Measurements from ENCODE around the gene ADAMTS19. TPM values are rescaled to one million over a fixed set of nuclear protein-coding genes. Genes with fewer than 3 reads are reported as not detected.

The ADAMTS19 gene
- total and polyA plus RNA-seq, 2 of the 8 experiments (the other 6 are each of a cell fraction or from before 2014, with no cell fraction given) = 17.3 to 28.8 TPM

DNA sequence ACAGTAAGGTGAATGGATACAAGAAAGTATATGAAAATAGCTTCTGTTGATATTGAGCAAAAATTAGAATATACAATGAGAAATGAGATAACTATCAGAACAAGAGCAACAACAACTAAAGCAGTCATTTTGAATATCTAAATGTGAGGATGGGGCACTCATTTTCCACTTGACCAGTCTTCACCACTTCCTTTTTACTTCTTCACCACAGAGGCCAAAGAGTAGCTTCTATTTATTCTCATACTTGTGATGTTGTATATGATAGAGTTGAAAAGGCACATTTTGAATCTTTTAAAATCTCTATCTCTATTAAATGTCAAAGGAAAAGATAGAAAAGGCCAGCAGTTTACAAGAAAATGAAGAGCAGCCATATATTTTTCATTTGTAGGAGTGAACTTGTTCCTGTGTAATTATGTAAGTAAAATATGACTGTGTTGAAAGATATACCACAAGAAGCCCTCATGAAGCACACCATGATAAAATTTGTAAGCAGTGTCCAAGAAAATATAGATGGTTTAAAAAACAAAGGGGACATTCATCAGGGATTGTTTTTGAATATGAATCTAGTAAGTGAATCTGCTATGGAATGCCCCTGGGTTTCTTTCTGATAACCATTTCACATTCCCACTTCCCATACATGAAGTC lies 39.2 kb downstream of the ADAMTS19 start:
- H3K79me2 ChIP-seq (ENCODE audit: control insufficient read depth in 1 of 2, insufficient read depth in 2 of 2, low read length in 2 of 2) = peaks cover 0 to 24% of the 10 kb centered on the region in 2 experiments; a peak in 1 of 4 replicates
- H2AFZ ChIP-seq (ENCODE audit: low read length) = no peak overlapping the region
- H3K4me3 ChIP-seq (ENCODE audit: extremely low read depth in 1 of 4, insufficient read depth in 2 of 4, low read depth in 3 of 4, low read length in 4 of 4) = no peak overlapping the region
- no peak overlapping the region for H4K8ac ChIP-seq (ENCODE audit: extremely low read depth, insufficient read depth, low read length)
- H2BK120ac ChIP-seq (replicated peaks; ENCODE audit: low read depth, low read length) = no peak overlapping the region
- H3K9ac ChIP-seq (replicated peaks in 1 of 4; ENCODE audit: extremely low read depth in 1 of 4, low read depth in 3 of 4, low read length in 3 of 4) = no peak overlapping the region
- no peak overlapping the region for H4K5ac ChIP-seq (ENCODE audit: insufficient read length, low read depth, low read length)
- DNase-seq (ENCODE audit: low read depth in 1 of 2, low spot score in 2 of 2) = no peak
- H2AK5ac ChIP-seq (ENCODE audit: low read depth, low read length) = no peak overlapping the region
- H3K79me1 ChIP-seq (ENCODE audit: low read depth, low read length) = no peaks in the 10 kb centered on the region
- no peaks in the 10 kb centered on the region for H3K23me2 ChIP-seq (ENCODE audit: low read depth, low read length)
- H2BK20ac ChIP-seq (ENCODE audit: low read length) = no peak overlapping the region
- no peak overlapping the region for H2BK15ac ChIP-seq (ENCODE audit: low read length)
- no peak overlapping the region for H3K27ac ChIP-seq (ENCODE audit: low read depth, low read length)
- ChIA-PET POLR2A (ENCODE audit: partially characterized antibody) (no interaction called here), CTCF (ENCODE audit: partially characterized antibody) (no interaction called here)
- no peak overlapping the region for H3K14ac ChIP-seq (ENCODE audit: insufficient read length)
- no peaks in the 10 kb centered on the region for H3K9me3 ChIP-seq (ENCODE audit: insufficient read depth in 2 of 2, low read depth in 1 of 2, low read length in 1 of 2)
- H3K4ac ChIP-seq (replicated peaks; ENCODE audit: insufficient read length, low read depth, low read length) = no peak overlapping the region
- peaks cover 0 to 2% of the 10 kb centered on the region in 2 experiments for H4K20me1 ChIP-seq (replicated peaks in 1 of 2; ENCODE audit: control insufficient read depth in 1 of 2, insufficient read depth in 2 of 2, low read length in 2 of 2)
- no peak overlapping the region for H3K18ac ChIP-seq (ENCODE audit: extremely low read depth, low read length)
- H3K4me1 ChIP-seq (replicated peaks in 1 of 4; ENCODE audit: control insufficient read depth in 3 of 4, insufficient read depth in 4 of 4, low read length in 3 of 4) = no peaks in the 10 kb centered on the region
- H4K91ac ChIP-seq (replicated peaks; ENCODE audit: insufficient read length, low read length) = no peak overlapping the region
- no peaks in the 10 kb centered on the region for H3K27me3 ChIP-seq (replicated peaks in 1 of 4; ENCODE audit: control insufficient read depth in 3 of 4, extremely low read depth in 1 of 4, insufficient read depth in 3 of 4, low read length in 3 of 4)
- H3K23ac ChIP-seq (ENCODE audit: insufficient read length) = no peak overlapping the region
- no peak for FAIRE-seq
- no peak overlapping the region for H3K56ac ChIP-seq (replicated peaks; ENCODE audit: insufficient read length, low read depth, low read length)
- H3K4me2 ChIP-seq (ENCODE audit: insufficient read depth in 1 of 2, low read depth in 2 of 2, low read length in 2 of 2) = no peak overlapping the region
- H2BK5ac ChIP-seq (ENCODE audit: low read depth, low read length) = no peak overlapping the region
- H2BK12ac ChIP-seq (ENCODE audit: low read depth, low read length) = no peak overlapping the region
- H3K36me3 ChIP-seq (ENCODE audit: control insufficient read depth in 2 of 4, insufficient read depth in 4 of 4, low read length in 3 of 4) = 0 out of 8 replicates have a peak, but pooled peaks cover 0 to 2% (median 0%) of the 10 kb centered on the region in 4 experiments
- TF ChIP-seq, protein P1, sequence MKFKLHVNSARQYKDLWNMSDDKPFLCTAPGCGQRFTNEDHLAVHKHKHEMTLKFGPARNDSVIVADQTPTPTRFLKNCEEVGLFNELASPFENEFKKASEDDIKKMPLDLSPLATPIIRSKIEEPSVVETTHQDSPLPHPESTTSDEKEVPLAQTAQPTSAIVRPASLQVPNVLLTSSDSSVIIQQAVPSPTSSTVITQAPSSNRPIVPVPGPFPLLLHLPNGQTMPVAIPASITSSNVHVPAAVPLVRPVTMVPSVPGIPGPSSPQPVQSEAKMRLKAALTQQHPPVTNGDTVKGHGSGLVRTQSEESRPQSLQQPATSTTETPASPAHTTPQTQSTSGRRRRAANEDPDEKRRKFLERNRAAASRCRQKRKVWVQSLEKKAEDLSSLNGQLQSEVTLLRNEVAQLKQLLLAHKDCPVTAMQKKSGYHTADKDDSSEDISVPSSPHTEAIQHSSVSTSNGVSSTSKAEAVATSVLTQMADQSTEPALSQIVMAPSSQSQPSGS (IDR thresholded peaks at IDR 0.05; ENCODE audit: low read length) = no peak
- TF ChIP-seq RXRA (IDR thresholded peaks at IDR 0.05; ENCODE audit: insufficient read depth, low read depth, low read length) (no peak), SP4 (IDR thresholded peaks at IDR 0.05; ENCODE audit: low read length) (no peak), RAD21 (IDR thresholded peaks at IDR 0.05 in 1 of 2, conservative IDR thresholded peaks at IDR 0.05 in 1 of 2; ENCODE audit: low read depth in 2 of 2, low read length in 2 of 2) (no peak), CREB1 (IDR thresholded peaks at IDR 0.05) (no peak), SUZ12 (IDR thresholded peaks at IDR 0.05; ENCODE audit: low read length) (no peak), GABPA (IDR thresholded peaks at IDR 0.05; ENCODE audit: borderline replicate concordance, insufficient read depth, low read length) (no peak), RNF2 (IDR thresholded peaks at IDR 0.05; ENCODE audit: borderline replicate concordance, low read depth, low read length, missing control alignments, poor library complexity, severe bottlenecking) (no peak), CBX8 (IDR thresholded peaks at IDR 0.05; ENCODE audit: borderline replicate concordance, low read depth, low read length) (no peak)
- TF ChIP-seq, protein P2, sequence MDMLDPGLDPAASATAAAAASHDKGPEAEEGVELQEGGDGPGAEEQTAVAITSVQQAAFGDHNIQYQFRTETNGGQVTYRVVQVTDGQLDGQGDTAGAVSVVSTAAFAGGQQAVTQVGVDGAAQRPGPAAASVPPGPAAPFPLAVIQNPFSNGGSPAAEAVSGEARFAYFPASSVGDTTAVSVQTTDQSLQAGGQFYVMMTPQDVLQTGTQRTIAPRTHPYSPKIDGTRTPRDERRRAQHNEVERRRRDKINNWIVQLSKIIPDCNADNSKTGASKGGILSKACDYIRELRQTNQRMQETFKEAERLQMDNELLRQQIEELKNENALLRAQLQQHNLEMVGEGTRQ (IDR thresholded peaks at IDR 0.05; ENCODE audit: low read length) = no peak
